Measurements from ENCODE around the gene PLK3.

DNA sequence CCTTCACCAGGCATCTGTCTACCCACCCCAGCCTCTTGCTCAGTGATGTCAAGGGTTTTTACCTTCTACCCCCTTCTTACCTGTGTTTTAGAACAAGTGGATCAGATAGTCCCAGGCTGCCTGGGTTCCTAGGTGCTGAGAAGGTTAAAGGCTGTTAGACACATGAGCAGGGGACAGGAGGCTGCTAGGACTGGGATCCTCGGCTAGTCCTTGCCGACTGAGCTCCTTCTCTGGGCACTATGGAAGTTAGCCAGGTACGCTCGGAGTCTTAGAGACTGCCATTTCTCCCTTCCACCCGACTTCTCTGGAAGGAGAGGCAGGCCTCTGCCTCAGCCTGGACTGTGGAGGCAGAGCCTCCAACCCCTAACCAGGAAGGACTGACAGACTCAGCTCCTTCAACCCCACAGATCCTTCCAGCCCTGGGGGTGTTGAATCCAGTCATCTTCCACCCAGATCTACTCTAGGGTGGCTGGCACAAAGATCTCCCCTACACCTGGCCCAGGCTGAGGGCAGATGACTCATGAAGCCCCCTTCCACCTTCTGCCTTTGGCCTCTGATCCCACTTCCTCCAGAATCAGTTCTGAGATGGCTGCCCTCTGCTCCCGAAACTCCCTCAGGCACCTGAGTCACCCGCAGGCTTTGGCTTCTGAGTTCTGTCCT is 6.7 kb downstream of the PLK3 start, which contains the start of gene DYNLT4:
- TF ChIP-seq, protein P1, sequence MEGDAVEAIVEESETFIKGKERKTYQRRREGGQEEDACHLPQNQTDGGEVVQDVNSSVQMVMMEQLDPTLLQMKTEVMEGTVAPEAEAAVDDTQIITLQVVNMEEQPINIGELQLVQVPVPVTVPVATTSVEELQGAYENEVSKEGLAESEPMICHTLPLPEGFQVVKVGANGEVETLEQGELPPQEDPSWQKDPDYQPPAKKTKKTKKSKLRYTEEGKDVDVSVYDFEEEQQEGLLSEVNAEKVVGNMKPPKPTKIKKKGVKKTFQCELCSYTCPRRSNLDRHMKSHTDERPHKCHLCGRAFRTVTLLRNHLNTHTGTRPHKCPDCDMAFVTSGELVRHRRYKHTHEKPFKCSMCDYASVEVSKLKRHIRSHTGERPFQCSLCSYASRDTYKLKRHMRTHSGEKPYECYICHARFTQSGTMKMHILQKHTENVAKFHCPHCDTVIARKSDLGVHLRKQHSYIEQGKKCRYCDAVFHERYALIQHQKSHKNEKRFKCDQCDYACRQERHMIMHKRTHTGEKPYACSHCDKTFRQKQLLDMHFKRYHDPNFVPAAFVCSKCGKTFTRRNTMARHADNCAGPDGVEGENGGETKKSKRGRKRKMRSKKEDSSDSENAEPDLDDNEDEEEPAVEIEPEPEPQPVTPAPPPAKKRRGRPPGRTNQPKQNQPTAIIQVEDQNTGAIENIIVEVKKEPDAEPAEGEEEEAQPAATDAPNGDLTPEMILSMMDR (IDR thresholded peaks at IDR 0.05), result no peak
- TF ChIP-seq NFE2L2 (conservative IDR thresholded peaks at IDR 0.05; ENCODE audit: low read length), result no peak
- TF ChIP-seq JUN (IDR thresholded peaks at IDR 0.05), result no peak
- no peak for TF ChIP-seq PHF8 (IDR thresholded peaks at IDR 0.05; ENCODE audit: borderline replicate concordance, low read depth)
- TF ChIP-seq SMC3 (IDR thresholded peaks at IDR 0.05), result no peak
- TF ChIP-seq BHLHE40 (IDR thresholded peaks at IDR 0.05; ENCODE audit: low read depth, low read length), result no peak
- TF ChIP-seq POLR2A (IDR thresholded peaks at IDR 0.05; ENCODE audit: low read length), result 0 out of 2 replicates have a peak, but pooled peaks have one; percentile 22
- TF ChIP-seq, protein P2, sequence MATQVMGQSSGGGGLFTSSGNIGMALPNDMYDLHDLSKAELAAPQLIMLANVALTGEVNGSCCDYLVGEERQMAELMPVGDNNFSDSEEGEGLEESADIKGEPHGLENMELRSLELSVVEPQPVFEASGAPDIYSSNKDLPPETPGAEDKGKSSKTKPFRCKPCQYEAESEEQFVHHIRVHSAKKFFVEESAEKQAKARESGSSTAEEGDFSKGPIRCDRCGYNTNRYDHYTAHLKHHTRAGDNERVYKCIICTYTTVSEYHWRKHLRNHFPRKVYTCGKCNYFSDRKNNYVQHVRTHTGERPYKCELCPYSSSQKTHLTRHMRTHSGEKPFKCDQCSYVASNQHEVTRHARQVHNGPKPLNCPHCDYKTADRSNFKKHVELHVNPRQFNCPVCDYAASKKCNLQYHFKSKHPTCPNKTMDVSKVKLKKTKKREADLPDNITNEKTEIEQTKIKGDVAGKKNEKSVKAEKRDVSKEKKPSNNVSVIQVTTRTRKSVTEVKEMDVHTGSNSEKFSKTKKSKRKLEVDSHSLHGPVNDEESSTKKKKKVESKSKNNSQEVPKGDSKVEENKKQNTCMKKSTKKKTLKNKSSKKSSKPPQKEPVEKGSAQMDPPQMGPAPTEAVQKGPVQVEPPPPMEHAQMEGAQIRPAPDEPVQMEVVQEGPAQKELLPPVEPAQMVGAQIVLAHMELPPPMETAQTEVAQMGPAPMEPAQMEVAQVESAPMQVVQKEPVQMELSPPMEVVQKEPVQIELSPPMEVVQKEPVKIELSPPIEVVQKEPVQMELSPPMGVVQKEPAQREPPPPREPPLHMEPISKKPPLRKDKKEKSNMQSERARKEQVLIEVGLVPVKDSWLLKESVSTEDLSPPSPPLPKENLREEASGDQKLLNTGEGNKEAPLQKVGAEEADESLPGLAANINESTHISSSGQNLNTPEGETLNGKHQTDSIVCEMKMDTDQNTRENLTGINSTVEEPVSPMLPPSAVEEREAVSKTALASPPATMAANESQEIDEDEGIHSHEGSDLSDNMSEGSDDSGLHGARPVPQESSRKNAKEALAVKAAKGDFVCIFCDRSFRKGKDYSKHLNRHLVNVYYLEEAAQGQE (IDR thresholded peaks at IDR 0.05), result no peak
- no peak; a peak in 1 of 4 replicates for TF ChIP-seq CEBPB (IDR thresholded peaks at IDR 0.05)
